Heart left ventricle (tissue), 13 donors: Measurements from ENCODE around the gene CBX8.
"Not testable (repeated sequence)": the region's sequence is repeated elsewhere in the genome, so short reads cannot be mapped to it uniquely, and the experiment has no call there.

Source experiments
- CTCF ChIP-seq, 12 donors: fragments of 200-600 bp; sonication (generic) in 4 of 12; IDR thresholded peaks; one replicate each; pipeline versions ENCODE4 v1.5.0 to v1.8.0; 2018 to 2022; ENCODE audit warnings: antibody characterized with exemption in 12 of 12, mild to moderate bottlenecking in 5 of 12
- POLR2A ChIP-seq, 2 donors: fragments of 450-650 bp; IDR thresholded peaks; one replicate each; pipeline ENCODE4 v1.6.1; 2017; ENCODE audit warnings: antibody characterized with exemption in 2 of 2, mild to moderate bottlenecking in 2 of 2, moderate library complexity in 2 of 2
- donor health status: ischemic (EF 13 %, LVEDD 7.1; RV severe dilation, severe dysfunction).
- donor health status: DM: no; HTN: yes; CAD: no.
- donor health status: DM: no; HTN: no; CAD: no.
- donor health status: ischemic (EF 25% LVEDD 6.9; RV normal size, moderate dysfunction).
- donor health status: ischemic (EF 25% LVEDD 5.7; RV mildly dilated, moderate dysfunction).
- donor health status: ischemic (EF 35%, LVEDD 5.7; RV mildly dilated, moderate dysfunction).
- donor health status: nonischemic (EF 11% LVEDD 7.7; RV severe dilation, severe dysfunction).
- donor health status: DM: yes; HTN: yes; CAD: no.
- donor health status: PGD.
- donor health status: ischemic (EF 29% LVEDD 5.4; RV normal size, mild dysfunction).
- donor health status: nonischemic (EF 23%, LVEDD 6.1; RV moderate dilation, normal function).

DNA sequence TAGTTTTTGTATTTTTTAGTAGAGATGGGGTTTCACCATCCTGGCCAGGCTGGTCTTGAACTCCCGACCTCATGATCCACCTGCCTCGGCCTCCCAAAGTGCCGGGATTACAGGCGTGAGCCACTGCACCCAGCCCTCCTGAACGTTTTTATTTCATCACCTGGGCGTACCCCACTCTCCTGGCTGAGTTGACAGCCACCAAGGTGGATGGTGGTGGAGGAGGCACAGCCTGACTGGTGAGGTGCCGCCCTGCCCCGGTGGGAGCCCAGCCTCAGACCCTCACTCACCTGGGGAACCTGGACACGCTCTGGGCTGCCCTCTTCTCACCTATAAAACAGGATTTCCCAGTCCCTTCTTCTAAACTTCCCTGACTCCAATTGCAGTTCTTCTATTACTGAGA, 24.2 kb downstream of the CBX8 start:
- TF ChIP-seq CTCF, POLR2A (IDR thresholded peaks at IDR 0.05): not testable (repeated sequence)
